ENCODE data around the gene CMIP.

Gene CMIP

DNA sequence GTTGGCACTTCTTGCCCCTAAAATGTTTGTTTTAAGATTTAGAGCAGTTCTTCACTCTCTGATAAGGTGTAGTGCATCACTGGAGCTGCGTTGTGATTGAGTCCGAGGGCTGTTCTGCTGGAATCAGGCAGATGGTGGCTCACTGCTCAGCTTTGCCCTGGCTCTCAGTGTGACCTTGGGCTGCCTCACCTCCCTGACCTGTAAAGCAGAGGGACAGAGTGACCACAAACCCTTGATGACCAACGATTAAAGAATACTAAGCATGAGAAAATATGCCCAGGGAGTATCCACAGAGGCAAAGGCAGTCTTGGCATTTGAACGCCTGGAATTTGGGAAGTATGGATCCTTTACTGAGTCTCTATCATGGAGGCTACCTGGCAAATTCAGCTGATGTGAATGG lies 18.1 kb downstream of the CMIP start:
- no peak for DNase-seq (ENCODE audit: low read depth)

DNA sequence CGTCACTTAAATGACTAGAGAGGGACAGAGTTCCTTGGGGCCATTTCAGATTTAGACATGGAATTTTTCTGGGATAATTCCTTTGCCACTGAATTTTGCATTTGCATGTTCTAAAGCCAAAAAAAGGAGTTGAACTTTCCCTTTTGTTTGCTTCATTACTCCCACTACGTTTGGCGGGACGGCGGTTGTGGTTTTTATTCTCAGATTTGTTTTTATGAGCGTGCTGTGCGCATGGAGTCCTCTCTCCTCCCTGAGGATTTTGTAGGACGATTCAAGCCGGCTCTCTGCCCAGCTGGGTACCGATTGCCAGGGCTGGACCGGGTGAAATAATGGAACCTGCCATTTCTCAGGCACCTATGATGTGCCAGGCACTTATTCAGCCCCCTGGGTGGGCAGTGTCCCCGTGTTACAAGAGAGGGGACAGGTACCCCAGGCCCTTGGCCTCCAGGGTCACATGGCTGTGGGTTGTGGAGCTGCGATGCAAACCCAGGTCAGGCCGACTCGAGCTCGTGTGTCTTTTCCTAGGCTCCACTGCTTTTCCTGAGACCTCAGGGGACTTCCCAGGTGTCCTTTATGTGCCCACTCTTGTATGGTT lies 18.8 kb downstream of the CMIP start:
- DNase-seq (ENCODE audit: low read depth): no peak

DNA sequence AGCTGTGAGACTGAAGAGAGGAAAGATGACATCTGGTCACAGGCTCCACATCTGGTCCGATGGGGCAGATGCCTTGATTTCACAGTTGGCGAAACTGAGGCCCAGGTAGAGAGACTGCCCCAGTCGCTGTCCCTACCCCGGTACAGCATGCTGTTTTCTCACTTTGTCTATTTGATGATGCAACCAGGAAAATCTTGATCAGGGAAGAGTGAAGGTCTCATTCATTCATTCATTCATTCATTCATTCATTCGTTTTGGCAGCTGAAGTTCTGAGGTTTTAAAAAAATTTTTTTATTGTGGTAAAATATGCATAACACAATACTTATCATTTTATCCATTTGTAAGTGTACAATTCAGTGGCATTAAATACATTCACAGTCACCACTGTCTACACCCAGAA lies 19.7 kb downstream of the CMIP start:
- DNase-seq (ENCODE audit: low read depth): no peak

DNA sequence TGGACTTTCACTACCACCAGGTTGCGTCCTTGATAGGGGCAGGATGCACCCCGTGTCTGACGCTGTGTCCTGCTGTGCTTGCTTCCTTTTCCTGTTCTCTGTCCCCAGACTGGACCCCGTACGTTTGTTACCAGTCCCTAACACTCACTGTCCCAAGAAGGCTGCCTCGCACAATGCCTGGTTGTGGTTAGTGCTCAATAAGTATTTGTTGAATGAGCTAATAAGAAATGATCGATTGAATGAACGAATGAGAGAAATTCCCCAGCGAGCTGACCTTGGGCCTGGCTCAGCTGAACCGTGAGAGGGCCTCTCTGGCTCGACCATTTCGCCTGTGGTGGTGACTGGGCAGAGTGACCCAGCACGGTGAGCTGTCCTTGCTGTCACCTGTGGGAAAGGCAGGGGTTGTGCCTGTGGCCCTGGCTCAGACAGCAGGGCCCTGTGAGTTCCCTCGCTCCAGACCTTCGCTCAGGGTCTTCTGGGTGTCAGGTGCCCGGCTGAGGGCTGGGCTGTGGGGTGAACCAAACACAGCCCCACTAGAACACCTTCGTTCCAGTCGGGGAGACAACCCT lies 20.9 kb downstream of the CMIP start:
- no peak for DNase-seq (ENCODE audit: low read depth)

DNA sequence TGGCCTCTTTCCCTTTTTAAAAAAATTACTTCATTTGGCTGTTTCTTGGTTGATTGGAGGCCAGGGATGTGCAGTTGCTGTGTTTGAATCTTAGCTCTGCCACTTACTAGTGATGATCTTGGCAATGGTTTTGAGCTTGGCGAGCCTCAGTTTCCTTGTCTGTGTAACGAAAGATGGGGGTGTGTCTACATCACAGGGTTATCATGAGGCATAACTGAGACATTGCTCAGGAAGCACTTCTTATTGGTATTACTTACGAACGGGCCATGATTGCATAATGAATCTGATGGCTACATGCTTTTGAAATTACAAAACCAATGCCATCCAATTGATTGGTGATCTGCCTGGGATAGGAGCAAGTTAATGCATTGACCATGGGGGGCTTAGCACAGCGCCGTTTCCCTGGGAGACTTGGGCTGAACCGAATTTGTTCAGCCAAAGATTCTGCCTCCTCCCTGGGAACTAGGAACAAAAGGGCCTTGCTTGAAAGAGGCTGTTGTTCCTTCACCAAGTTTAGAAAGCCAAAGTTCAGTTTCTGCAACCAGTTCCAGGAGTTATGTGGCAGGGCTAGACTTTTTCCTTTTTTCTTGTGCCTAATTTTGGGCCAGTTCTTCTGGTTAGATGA lies 21.9 kb downstream of the CMIP start:
- no peak for DNase-seq (ENCODE audit: low read depth)

DNA sequence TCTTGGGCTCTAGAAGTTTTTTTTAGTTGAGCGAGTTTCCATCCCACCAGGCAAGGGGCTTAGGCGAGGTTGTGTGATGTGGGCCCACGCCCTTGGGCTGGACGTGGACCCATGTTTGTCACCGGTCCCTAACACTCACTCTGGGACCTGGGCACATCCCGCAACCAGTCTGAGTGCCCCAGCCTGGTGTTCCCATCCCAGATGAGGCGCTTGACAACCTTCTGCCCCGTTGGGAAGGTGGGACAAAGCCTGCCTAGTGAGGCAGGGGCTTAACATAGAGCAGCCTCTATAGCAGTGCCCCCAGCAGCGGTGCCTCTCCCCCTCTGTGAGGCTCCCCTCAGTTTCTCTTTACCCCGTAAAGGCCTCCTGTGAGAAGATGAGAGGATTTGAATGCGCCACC lies 22.5 kb downstream of the CMIP start:
- no peak for DNase-seq (ENCODE audit: low read depth)

DNA sequence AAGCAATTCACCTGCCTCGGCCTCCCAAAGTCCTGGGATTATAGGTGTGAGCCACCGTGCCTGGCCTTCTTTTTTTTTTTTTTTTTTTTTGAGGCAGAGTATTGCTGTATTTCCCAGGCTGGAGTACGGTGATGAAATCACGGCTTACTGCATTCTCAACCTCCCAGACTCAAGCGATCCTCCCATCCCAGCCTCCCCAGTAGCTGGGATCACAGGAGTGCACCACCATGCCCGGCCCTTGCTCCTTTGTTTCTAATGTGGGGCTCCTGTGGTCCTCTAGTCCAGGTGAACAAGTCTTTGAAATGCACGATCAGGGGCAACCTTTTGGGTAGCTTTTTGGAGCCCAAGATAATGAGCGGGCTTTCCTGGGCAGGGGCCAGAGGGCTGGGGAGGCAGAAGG lies 23.2 kb downstream of the CMIP start:
- no peak for DNase-seq (ENCODE audit: low read depth)

DNA sequence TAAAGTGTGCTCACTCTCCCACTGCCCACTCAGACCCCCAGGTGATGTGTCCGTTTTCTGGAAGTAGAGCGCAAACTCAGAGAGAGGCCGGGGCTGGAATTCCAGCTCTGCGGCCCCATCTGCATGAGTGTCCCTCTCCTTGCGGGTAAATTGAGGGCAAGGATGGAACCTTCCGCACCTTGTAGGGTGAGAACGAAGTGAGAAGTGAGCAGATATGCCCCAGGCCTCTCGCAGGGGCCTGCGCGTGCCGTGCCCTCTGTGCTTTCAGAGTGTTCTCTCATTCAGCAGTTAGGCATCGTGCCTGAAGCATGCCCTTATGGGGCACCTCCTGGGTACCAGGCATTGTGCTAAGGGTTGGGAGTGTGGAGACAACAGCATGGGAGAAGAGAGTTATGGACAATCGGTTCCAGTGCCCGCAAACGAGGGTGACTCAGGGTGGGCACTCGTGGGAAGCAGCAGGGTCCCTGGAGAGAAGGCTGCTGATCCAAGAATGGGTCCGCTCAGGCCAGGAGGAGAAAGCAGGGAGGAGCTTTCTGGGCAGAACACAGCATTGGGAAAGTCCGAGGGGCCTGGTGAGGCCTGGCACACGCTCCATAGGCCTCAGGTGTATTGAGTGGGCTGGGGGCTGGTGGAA lies 23.8 kb downstream of the CMIP start:
- no peak for DNase-seq (ENCODE audit: low read depth)

DNA sequence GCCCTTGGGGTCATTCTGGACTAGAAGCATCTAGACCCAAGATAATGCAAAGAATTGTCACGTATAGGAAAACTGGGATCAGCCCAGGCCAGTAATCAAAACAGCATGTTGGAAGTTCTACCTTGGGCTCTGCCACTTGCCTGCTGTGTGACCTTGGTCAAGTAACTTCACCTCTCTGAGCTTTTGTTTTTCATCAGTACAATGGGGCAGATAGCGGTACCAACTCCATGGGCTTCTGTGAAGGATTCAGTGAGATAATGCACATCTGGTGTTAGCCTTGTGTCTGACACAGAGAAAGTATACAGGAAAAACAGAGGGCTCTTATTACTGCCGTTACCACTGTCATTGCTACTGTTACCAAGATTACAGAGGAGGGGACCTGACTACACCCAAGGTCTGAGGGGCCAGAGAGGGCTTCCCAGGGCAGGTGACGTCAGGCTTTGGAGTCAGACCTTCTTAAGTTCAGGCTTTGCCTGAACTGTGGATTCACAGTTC lies 24.6 kb downstream of the CMIP start:
- DNase-seq (ENCODE audit: low read depth): no peak

DNA sequence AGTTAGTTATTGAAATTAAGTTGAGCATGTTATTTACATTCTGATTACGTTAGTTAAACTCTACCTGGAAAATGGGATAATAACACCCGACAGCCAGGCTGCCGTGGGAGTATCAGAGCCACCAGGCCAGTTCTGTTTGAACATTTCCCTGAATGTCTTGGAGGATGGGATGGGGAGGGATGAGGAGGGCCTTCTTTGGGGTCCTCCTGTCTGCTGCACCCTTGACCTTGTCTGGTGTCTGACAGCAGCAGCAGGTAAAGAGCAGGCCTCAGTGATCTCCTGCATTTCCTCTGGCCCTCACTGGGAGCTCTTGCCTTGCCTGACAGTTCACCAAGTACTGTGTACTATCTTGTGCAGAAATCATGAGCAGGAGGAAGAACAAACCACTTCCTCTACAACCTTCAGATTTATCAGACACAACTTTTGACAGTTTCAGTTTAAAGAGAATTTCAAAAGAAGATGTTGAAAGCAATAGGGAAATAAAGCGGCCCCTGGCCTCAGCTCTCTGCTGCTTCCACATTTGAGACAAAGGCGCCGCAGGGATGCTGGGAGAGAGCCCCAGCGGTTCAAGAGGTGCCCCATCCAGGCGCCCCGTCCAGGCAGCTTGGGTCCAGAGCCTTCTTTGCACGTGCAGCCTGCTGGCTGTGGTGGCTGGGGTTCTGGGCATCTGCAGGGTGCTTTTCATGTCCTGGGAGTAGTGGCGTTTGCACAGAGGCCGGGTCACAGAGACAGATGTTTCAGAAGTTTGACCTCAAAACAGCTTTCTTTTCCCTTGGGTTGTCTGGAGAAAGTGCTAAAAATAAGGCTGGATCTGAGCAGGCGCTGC lies 25.3 kb downstream of the CMIP start:
- DNase-seq (ENCODE audit: low read depth): no peak

DNA sequence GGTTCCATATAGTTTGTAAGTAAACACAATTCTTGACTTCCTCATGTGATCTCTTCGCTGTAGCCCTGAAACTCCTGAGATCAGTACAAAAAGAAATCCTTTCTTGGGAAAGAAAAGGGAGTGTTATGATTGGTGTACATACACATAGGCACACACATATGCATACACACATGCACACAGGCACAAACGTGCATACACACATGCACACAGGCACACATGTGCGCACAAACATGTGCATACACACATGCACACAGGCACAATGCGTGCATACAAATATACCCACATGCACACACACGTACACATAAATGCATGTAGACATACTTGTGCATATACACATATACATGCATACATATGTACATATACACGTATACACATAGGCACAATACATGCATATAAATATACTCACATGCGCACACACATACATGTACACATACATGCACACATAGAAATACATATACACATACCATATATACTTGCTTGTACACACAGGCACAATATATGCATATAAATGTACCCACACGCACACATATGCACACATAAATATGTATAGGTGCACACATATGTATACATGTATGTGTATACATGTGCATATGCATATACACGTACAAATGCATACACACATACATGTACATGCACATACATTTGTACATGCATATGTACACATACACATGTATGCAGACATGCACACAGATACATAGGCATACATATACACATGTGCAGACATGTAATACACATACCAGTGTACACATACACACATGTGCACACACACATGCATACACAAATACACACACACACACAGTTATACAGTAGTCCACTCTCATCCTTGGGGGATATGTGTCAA lies 26.4 kb downstream of the CMIP start:
- DNase-seq (ENCODE audit: low read depth): no peak

DNA sequence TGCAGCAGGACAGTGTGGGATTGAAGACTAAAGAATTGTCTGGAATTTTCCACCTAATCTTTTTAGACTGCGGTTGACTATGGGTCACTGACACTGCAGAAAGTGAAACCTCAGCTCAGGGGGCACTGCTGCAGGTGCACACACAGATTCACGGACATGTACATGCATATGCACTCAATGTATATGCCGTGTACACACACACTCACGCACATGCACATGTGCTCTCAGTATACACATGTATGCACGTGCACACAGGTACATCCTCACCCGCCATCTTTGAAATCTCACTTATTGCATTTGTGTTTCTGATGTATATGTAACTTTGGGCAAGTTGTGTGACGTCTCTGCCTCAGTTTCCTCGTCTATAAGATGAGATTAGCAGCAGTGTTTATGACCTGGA lies 27.3 kb downstream of the CMIP start:
- no peak for DNase-seq (ENCODE audit: low read depth)

DNA sequence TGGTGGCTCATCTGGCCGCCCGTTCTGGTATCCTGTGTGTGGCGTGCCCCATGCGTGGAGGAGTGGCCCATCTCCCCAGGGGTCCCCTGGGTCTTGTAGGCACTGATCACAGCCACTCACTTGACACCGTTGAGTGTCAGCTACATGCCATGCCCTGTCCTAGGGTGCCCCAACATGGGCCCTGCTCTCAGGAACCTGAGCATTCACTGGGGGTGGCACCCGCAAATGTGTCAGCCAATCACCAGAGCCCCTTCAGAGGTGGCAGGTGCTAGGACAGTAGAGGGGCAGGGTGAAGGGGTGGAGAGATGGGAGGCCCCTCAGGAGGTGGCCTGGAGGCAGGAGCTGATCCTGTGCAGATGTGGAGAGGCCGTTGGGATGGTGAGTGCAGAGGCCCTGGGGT lies 27.8 kb downstream of the CMIP start:
- no peak for DNase-seq (ENCODE audit: low read depth)

DNA sequence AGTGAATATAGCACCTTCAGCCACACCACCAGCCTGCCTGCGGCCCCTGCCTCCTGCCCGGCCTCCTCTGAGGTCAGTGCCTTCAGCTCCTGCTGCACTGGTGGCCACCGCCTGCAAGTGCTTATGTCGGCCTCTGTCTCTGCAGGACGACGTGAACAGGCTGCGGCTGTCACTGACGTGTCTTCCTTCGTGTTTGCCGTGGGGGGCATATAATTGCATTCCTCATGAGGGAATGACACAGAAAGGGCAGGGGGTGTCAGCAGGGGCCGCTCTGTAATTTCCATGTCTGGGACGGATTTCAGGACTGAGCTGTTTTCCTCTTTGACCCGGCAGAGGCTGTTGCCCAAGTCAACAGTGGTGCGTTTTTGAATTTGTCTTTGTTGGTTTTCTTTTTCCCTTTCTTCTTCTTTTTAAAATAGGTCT lies 28.5 kb downstream of the CMIP start:
- DNase-seq (ENCODE audit: low read depth): no peak

DNA sequence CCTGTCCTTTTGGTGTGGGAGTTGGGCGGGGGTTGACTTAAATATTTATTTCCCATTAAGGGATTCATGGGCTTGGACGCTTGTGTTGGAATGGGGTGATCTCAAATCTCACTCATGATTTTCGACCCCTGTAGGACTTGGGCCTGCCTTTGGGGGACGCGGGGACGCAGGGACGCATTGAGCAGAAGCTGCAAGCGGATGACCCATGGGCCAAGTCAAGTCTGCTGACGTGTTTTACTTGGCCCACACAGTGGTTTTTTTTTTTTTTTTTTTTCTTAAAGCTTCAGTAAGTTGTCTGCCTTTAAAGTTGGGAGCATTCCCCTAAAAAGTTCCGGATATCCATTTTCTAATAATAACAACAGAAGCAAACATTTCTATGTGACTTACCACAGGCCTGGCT lies 28.9 kb downstream of the CMIP start:
- DNase-seq (ENCODE audit: low read depth): no peak

DNA sequence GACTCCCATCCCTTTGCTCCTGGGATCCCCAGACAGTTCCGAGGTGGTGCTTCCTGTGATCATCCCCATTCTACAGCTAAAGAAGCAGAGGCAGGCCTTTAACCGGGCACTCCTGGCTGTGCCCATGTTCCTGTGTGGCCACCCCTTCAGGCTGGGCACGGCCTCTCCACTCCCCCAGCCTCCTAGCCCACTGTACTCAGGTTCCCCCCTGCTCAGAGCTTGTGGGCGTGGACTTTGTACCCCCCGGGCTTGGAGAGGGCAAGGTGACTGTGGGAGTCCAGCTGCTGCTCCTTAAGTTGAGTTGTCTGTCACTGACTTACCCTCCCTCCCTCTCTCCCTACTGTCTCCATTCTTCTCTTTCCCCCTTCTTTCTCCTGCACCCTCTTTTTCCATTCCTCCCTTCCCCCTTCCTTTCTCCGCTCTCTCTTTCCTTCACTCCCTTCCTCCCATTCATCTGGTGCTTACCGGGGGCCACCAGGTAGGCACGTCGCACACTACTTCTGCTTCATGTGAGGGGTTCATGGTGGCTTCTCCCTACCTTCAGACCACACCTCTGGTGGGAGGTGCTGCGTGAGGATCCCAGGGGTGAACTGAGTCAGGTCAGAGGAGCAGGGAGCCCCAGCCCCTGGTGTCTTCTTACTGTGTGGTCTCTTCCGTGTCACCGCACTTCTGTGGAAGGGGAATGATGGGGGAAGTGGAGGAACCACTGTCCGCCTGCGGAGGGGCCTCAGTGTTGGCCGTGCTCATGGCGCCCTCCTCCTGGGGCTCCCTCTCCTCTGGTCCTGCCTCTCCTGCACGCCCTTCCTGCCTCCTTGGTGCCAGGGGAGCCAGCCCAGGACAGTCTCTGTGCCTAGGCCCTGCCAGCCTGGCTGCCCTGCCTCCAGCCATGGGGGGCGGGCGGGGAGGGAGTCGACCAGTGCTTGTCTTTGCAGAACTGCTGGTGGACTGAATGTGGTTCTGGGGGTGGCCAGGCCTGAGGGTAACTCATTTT lies 29.7 kb downstream of the CMIP start:
- DNase-seq (ENCODE audit: low read depth): no peak

DNA sequence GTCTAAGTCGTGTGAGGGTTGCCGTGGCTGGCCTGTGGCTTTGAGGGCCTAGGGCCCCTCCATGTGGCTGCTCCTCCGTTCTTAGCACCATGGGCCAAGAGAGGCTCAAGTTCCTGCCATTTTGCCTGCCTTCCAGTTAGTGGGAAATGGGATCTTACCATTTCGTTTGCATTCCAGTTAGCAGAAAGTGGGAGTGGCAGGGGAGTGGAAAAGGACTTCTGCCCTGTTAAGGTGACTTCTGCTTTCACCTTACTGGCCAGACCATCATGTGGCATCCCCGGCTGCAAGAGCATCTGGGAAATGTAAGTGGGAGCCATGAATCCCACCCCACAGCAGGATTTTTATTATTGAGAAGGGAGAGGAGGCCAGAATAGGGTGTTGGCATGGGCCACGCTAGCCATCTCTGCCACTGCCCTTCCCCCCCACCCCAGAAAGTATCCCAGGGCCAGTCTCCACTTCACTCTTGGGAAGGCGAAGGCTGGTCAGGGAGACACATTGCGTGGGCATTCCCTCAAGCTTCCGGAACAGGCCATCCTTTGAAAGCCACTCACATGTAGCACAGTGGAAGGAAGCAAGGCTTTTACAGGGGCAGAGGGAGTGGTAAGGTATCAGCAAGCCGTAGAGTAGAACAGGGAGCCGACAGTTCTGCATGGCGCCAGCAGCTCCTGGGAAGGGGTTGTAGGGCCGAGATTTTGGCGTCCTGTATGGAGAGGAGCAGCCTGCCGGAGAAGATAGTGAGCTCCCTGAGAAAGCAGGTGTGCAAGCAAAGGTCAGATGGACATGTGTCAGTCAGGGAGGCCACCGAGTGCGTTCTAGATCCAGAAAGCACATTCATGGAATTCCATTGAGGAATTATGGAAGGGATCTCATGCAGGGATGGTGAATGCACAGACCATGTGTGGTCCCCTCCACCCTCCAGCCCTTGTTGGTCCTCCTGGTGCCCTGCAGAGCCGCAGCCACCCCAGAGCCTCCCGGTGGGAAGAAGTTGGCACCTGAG lies 33.4 kb downstream of the CMIP start:
- no peak for DNase-seq (ENCODE audit: low read depth)

DNA sequence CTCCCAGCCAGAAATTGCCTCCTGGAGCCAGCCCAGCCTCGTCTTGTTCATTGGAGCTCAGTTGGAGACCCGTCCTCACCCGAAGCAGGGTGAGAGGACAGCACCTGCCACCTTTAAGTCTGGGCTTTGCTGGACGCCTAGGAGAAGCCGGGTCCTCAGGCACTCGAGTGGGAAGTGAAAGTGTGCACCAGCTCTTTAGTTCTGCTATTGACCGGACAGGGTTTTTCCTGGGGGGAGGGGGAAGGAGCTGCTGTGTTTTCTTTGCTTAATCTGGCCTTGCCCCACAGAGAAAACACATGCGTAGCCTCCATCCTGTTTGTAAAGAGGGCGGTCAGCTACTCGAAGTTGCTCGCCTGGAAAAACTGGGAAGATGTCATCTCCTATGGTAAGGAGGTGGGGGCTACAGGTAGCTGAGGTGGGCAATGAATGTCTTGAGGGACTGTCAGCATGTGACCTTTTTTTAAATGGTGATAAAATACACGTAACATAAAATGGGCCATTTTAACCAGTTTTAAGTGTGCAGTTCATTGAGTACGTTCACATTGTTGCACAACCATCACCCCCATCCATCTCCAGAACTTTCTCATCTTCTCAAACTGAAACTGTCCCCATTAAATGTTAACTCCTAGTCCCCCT lies 34.4 kb downstream of the CMIP start:
- DNase-seq (ENCODE audit: low read depth): no peak
